RWPE1 (cell line): ENCODE measurements around the gene ZNF462.

Experiments
- CTCF ChIA-PET: fragments of 350-600 bp; sonication (Branson Sonifier 250); formaldehyde crosslinking; extraction: SDS; loops from one replicate; lab custom pipeline; 2021; lab: Yijun Ruan, JAX
- POLR2A ChIA-PET: fragments of 400-600 bp; formaldehyde crosslinking; extraction: SDS; loops from one replicate; lab custom pipeline; 2020; ENCODE audit warnings: antibody characterized with exemption; ENCODE audit not compliant: low non-redundant PET; lab: Yijun Ruan, JAX
- DNase-seq: peaks from one replicate; pipeline ENCODE4 v3.0.0; 2012; ENCODE audit warnings: low spot score
- H3K27ac ChIP-seq: fragments of 450-650 bp; 2 replicates; pipeline ENCODE4 v1.5.1; 2017
- CTCF ChIP-seq: fragments of 450-650 bp; conservative IDR thresholded peaks from 2 replicates; pipeline ENCODE4 v1.5.1; 2017; ENCODE audit warnings: low read depth, mild to moderate bottlenecking

Gene ZNF462

GRCh38 chr9:106916466-106917235 lies 53.7 kb downstream of the ZNF462 start:
- TF ChIP-seq CTCF: no peak
- CTCF ChIA-PET: interaction anchor here (0.6 kb wide), 2 partner anchors 170 to 352 kb away, joined by 5 to 6 read pairs; no protein-coding TSS in a partner anchor
- H3K27ac ChIP-seq: peak overlapping the region; percentile 24; the same call in 1 of the 2 replicates
- POLR2A ChIA-PET: no interaction called here
- DNase-seq: peak; percentile 97

- CTCF ChIA-PET: no interaction called here
- no peak for DNase-seq
- H3K27ac ChIP-seq: no peak overlapping the region
- POLR2A ChIA-PET: no interaction called here
- no peak for TF ChIP-seq CTCF
Observed at GRCh38 chr9:106918825-106919509, 56.0 kb downstream of the ZNF462 start.

- no peak for TF ChIP-seq CTCF
- POLR2A ChIA-PET: no interaction called here
- no peak overlapping the region for H3K27ac ChIP-seq
- DNase-seq: no peak
- CTCF ChIA-PET: interaction anchor here (0.7 kb wide), 1 partner anchor 1993 kb away, joined by 5 read pairs; no protein-coding TSS in a partner anchor
Observed at GRCh38 chr9:106920091-106920490, 57.1 kb downstream of the ZNF462 start.

- ChIA-PET CTCF (interaction anchor here (0.6 kb wide), 1 partner anchor 179 kb away, joined by 4 read pairs; no protein-coding TSS in a partner anchor), POLR2A (no interaction called here)
- H3K27ac ChIP-seq: no peak overlapping the region; the same call in 1 of the 2 replicates
- no peak for TF ChIP-seq CTCF
- DNase-seq: peak; percentile 42
Observed at GRCh38 chr9:106920701-106921283, 57.8 kb downstream of the ZNF462 start.

GRCh38 chr9:106921341-106921899 lies 58.5 kb downstream of the ZNF462 start:
- DNase-seq: no peak
- H3K27ac ChIP-seq: no peak overlapping the region; the same call in 1 of the 2 replicates
- ChIA-PET CTCF (interaction anchor here (0.6 to 1.0 kb wide), 2 partner anchors 20 to 180 kb away, joined by 3 to 4 read pairs; no protein-coding TSS in a partner anchor), POLR2A (no interaction called here)
- TF ChIP-seq CTCF: no peak

- DNase-seq: no peak
- no peak overlapping the region for H3K27ac ChIP-seq
- TF ChIP-seq CTCF: no peak
- POLR2A ChIA-PET: no interaction called here
- CTCF ChIA-PET: interaction anchor here (0.7 to 1.0 kb wide), 3 partner anchors 19 to 256 kb away, joined by 3 read pairs; no protein-coding TSS in a partner anchor
Observed at GRCh38 chr9:106922026-106922425, 59.1 kb downstream of the ZNF462 start.
